AG04450 (cell line): ENCODE measurements around the gene PLAU. TPM values are rescaled to one million over a fixed set of nuclear protein-coding genes. Genes with fewer than 3 reads are reported as not detected.
A peak's percentile ranks its signal among the peaks of the same experiment; 100 is the strongest.

Source experiments
- CTCF ChIA-PET: fragments of 300-600, 350-600 bp; formaldehyde crosslinking; extraction: SDS; loops from one replicate; lab custom pipeline; 2022; ENCODE audit warnings: antibody characterized with exemption, inconsistent platforms; lab: Charles Lee
- POLR2A ChIA-PET: fragments of 350-600 bp; formaldehyde crosslinking; extraction: SDS; loops from one replicate; lab custom pipeline; 2021; ENCODE audit warnings: antibody characterized with exemption, inconsistent platforms; lab: Yijun Ruan, JAX
- DNase-seq: peaks from one replicate; pipeline ENCODE4 v3.0.0-alpha.2; 2011; ENCODE audit warnings: low read depth, low spot score
- H3K27ac ChIP-seq: one replicate; pipeline ENCODE4 v1.5.1; 2012; ENCODE audit warnings: low read depth, low read length, control low read depth
- H3K27me3 ChIP-seq: one replicate; pipeline ENCODE4 v1.6.0; 2012; ENCODE audit warnings: low read length; ENCODE audit not compliant: control insufficient read depth, insufficient read depth
- H3K4me3 ChIP-seq: 2 replicates; pipeline ENCODE4 v1.5.1; 2011; ENCODE audit warnings: mild to moderate bottlenecking, low read depth, low read length, control low read depth
- H3K9me3 ChIP-seq: 2 replicates; pipeline ENCODE4 v1.5.1; 2012; ENCODE audit warnings: low read length; ENCODE audit not compliant: control insufficient read depth, insufficient read depth
- CTCF ChIP-seq: IDR thresholded peaks from 2 replicates; pipeline ENCODE4 v1.5.1; 2011; ENCODE audit warnings: low read depth, low read length, control low read depth, inconsistent platforms
- polyA minus RNA-seq: library from RNA; depleted of rRNA, polyadenylated mRNA; stranded (reverse); fragments of >200 nt; gene quantifications from 2 replicates; pipeline ENCODE4 v1.2.3, GENCODE V29; 2011; rRNA and poly(A)+ RNA removed
- polyA plus RNA-seq: library from polyadenylated mRNA; depleted of rRNA; stranded (reverse); fragments of >200 nt; gene quantifications from 2 replicates; pipeline ENCODE4 v1.2.3, GENCODE V29; 2011; rRNA removed

PLAU gene
- polyA plus RNA-seq = 241 and 329 TPM in 2 replicates
- polyA minus RNA-seq = 140 and 188 TPM in 2 replicates

- POLR2A ChIA-PET = interaction anchor here (1.0 to 6.2 kb wide), 4 partner anchors 9 to 89 kb away, joined by 3 to 81 read pairs (median 13); no protein-coding TSS in a partner anchor
- TF ChIP-seq CTCF = no peak
- CTCF ChIA-PET = interaction anchor here (0.6 to 1.5 kb wide), 4 partner anchors 13 to 1936 kb away, joined by 3 to 4 read pairs (median 3); no protein-coding TSS in a partner anchor
- Histone ChIP-seq H3K27me3 (no peaks in the 10 kb centered on the region), H3K9me3 (no peaks in the 10 kb centered on the region), H3K4me3 (peak within 1 kb of the TSS; percentile 85), H3K27ac (peak within 1 kb of the TSS; percentile 61)
- no peak for DNase-seq
Measured at GRCh38 chr10:73910764-73911552, at the start of gene PLAU. PLAU (plus strand) TSS chr10:73911132; CDS start chr10:73911556, 424 bp downstream.

- H3K9me3 ChIP-seq = no peaks in the 10 kb centered on the region; the same call in 1 of the 2 replicates
- no peak for TF ChIP-seq CTCF
- DNase-seq = no peak
- no peak overlapping the region for H3K27ac ChIP-seq
- CTCF ChIA-PET = interaction anchor here (0.7 to 2.0 kb wide), 6 partner anchors 10 to 78 kb away, joined by 3 to 11 read pairs (median 4); no protein-coding TSS in a partner anchor
- POLR2A ChIA-PET = interaction anchor here (0.6 kb wide), 3 partner anchors 9 to 15 kb away, joined by 4 to 7 read pairs (median 6); no protein-coding TSS in a partner anchor
- no peak overlapping the region for H3K4me3 ChIP-seq
- H3K27me3 ChIP-seq = no peaks in the 10 kb centered on the region
Measured at GRCh38 chr10:73862011-73862410, 48.9 kb upstream of the PLAU start.

GRCh38 chr10:73863039-73863817 is 47.7 kb upstream of the PLAU start:
- no peaks in the 10 kb centered on the region for H3K27me3 ChIP-seq
- no peaks in the 10 kb centered on the region; the same call in 1 of the 2 replicates for H3K9me3 ChIP-seq
- no peak for DNase-seq
- no peak overlapping the region for H3K4me3 ChIP-seq
- no peak overlapping the region for H3K27ac ChIP-seq
- ChIA-PET CTCF (interaction anchor here (0.7 to 1.9 kb wide), 5 partner anchors 14 to 23 kb away, joined by 3 to 11 read pairs (median 4); no protein-coding TSS in a partner anchor), POLR2A (interaction anchor here (0.6 kb wide), 1 partner anchor 9 kb away, joined by 3 read pairs; no protein-coding TSS in a partner anchor)
- TF ChIP-seq CTCF = no peak

GRCh38 chr10:73864229-73864628 is 46.7 kb upstream of the PLAU start:
- TF ChIP-seq CTCF = no peak
- POLR2A ChIA-PET = interaction anchor here (0.6 kb wide), 1 partner anchor 8 kb away, joined by 3 read pairs; no protein-coding TSS in a partner anchor

More at GRCh38 chr10:73864229-73864628, 46.7 kb upstream of the PLAU start:
- Histone ChIP-seq H3K27me3 (no peaks in the 10 kb centered on the region), H3K27ac (no peak overlapping the region), H3K9me3 (no peaks in the 10 kb centered on the region), H3K4me3 (no peak overlapping the region)
- DNase-seq = no peak
- CTCF ChIA-PET = interaction anchor here (0.7 to 1.4 kb wide), 3 partner anchors 15 kb away, joined by 3 to 5 read pairs (median 4); no protein-coding TSS in a partner anchor
